ENCODE results near the gene INPP1. TPM values are rescaled to one million over a fixed set of nuclear protein-coding genes. Genes with fewer than 3 reads are reported as not detected.

Gene INPP1
- total RNA-seq, 1 experiment from 2014 or later, result 4.3 TPM

- H2BK5ac ChIP-seq (ENCODE audit: insufficient read length, low read length), result no peak overlapping the region
- H3K23me2 ChIP-seq (ENCODE audit: insufficient read length, low read depth, low read length, poor library complexity, severe bottlenecking), result no peaks in the 10 kb centered on the region
- no peak overlapping the region for H3K23ac ChIP-seq (ENCODE audit: insufficient read length, low read depth, low read length)
- Mint-ChIP-seq H3K9me3 (no peaks in the 10 kb centered on the region), H3K27me3 (ENCODE audit: low read depth) (no peaks in the 10 kb centered on the region), H3K36me3 (ENCODE audit: insufficient read depth in 1 of 3, low read depth in 3 of 3) (no peaks in the 10 kb centered on the region), H3K4me3 (no peak overlapping the region), H3K4me1 (peaks cover 8 to 18% of the 10 kb centered on the region in 2 experiments), H3K27ac (no peak overlapping the region)
- H2BK20ac ChIP-seq (ENCODE audit: low read depth, low read length, poor library complexity, severe bottlenecking), result no peak overlapping the region
- no peak overlapping the region for H3K18ac ChIP-seq (ENCODE audit: insufficient read length, low read depth, low read length)
- no peak overlapping the region for H2AFZ ChIP-seq (ENCODE audit: low read length)
- H3K9me3 ChIP-seq (ENCODE audit: control insufficient read depth, low read depth, low read length), result no peaks in the 10 kb centered on the region
- no peak overlapping the region for H3K27ac ChIP-seq (ENCODE audit: insufficient read length, low read depth, low read length)
- no peak overlapping the region for H3K14ac ChIP-seq (ENCODE audit: insufficient read depth, low read length)
- no peak overlapping the region for H3K9ac ChIP-seq (ENCODE audit: extremely low read depth, insufficient read length, low read length)
- no peaks in the 10 kb centered on the region for H3K79me1 ChIP-seq (ENCODE audit: insufficient read depth, low read depth, low read length, poor library complexity, severe bottlenecking)
- H2AK5ac ChIP-seq (ENCODE audit: insufficient read length, low read length), result no peak overlapping the region
- no CpG with 5 or more reads among the region's 6 CpGs for WGBS (ENCODE audit: extremely low coverage, insufficient read length, low lambda C conversion rate)
- H4K5ac ChIP-seq (ENCODE audit: insufficient read length, low read depth, low read length), result no peak overlapping the region
- no peak overlapping the region for H2BK15ac ChIP-seq (ENCODE audit: low read depth, low read length)
- H2BK12ac ChIP-seq (ENCODE audit: insufficient read length, low read depth, low read length), result no peak overlapping the region
- no peak overlapping the region for H3T11ph ChIP-seq (ENCODE audit: low read length)
- H4K91ac ChIP-seq (ENCODE audit: insufficient read length, low read depth, low read length), result no peak overlapping the region
- no peak overlapping the region for H3K4me2 ChIP-seq (ENCODE audit: insufficient read depth, insufficient read length, low read length)
- no peaks in the 10 kb centered on the region for H3K79me2 ChIP-seq (ENCODE audit: insufficient read depth, low read length)
- no peak overlapping the region for H2BK120ac ChIP-seq (ENCODE audit: low read depth, low read length, poor library complexity, severe bottlenecking)
- no peaks in the 10 kb centered on the region for H4K20me1 ChIP-seq (ENCODE audit: control insufficient read depth, insufficient read depth, insufficient read length)
- no peaks in the 10 kb centered on the region for H3K4me1 ChIP-seq (ENCODE audit: insufficient read depth, low read length)
- H3K27me3 ChIP-seq (ENCODE audit: insufficient read depth, low read length), result no peaks in the 10 kb centered on the region
- H3K4ac ChIP-seq (ENCODE audit: low read depth, low read length), result no peak overlapping the region
- H4K8ac ChIP-seq (replicated peaks; ENCODE audit: insufficient read length, low read depth, low read length), result no peak overlapping the region
- no peak for TF ChIP-seq CTCF (conservative IDR thresholded peaks at IDR 0.05)
- H3K56ac ChIP-seq (ENCODE audit: insufficient read length, low read depth, low read length), result no peak overlapping the region
- no peak for DNase-seq
Observed at GRCh38 chr2:190355968-190356644, 12.7 kb downstream of the INPP1 start.

Measured in H9 (cell line).